IMR-90 (cell line): ENCODE results near the gene RBM44.

Experiments used
- CHD1 ChIP-seq: IDR thresholded peaks from 2 replicates; pipeline ENCODE4 v1.6.1; 2012; ENCODE audit warnings: low read depth, low read length, improper control_type of control experiment
- CTCF ChIP-seq: conservative IDR thresholded peaks from 2 replicates; pipeline ENCODE4 v1.5.1; 2012; ENCODE audit warnings: mild to moderate bottlenecking, low read depth, low read length, improper control_type of control experiment
- ELK1 ChIP-seq: fragments of 150-350 bp; IDR thresholded peaks from 2 replicates; pipeline ENCODE4 v1.6.1; 2016; ENCODE audit warnings: low read depth, mild to moderate bottlenecking, low read length, moderate library complexity, borderline replicate concordance
- POLR2A ChIP-seq: IDR thresholded peaks from 2 replicates; pipeline ENCODE4 v1.6.1; 2012; ENCODE audit warnings: mild to moderate bottlenecking, low read depth, low read length

- TF ChIP-seq CTCF (no peak), POLR2A (no peak), CHD1 (no peak), ELK1 (no peak)
Observed at GRCh38 chr2:237854295-237854694, 55.7 kb downstream of the RBM44 start.
